AG04450 (cell line): ENCODE data around the gene NOL4L. TPM values are rescaled to one million over a fixed set of nuclear protein-coding genes. Genes with fewer than 3 reads are reported as not detected.

Experiments
- CTCF ChIA-PET: fragments of 300-600, 350-600 bp; formaldehyde crosslinking; extraction: SDS; loops from one replicate; lab custom pipeline; 2022; ENCODE audit warnings: antibody characterized with exemption, inconsistent platforms; lab: Charles Lee
- POLR2A ChIA-PET: fragments of 350-600 bp; formaldehyde crosslinking; extraction: SDS; loops from one replicate; lab custom pipeline; 2021; ENCODE audit warnings: antibody characterized with exemption, inconsistent platforms; lab: Yijun Ruan, JAX
- DNase-seq: peaks from one replicate; pipeline ENCODE4 v3.0.0-alpha.2; 2011; ENCODE audit warnings: low read depth, low spot score
- H3K27ac ChIP-seq: one replicate; pipeline ENCODE4 v1.5.1; 2012; ENCODE audit warnings: low read depth, low read length, control low read depth
- H3K27me3 ChIP-seq: one replicate; pipeline ENCODE4 v1.6.0; 2012; ENCODE audit warnings: low read length; ENCODE audit not compliant: control insufficient read depth, insufficient read depth
- H3K4me3 ChIP-seq: 2 replicates; pipeline ENCODE4 v1.5.1; 2011; ENCODE audit warnings: mild to moderate bottlenecking, low read depth, low read length, control low read depth
- H3K9me3 ChIP-seq: 2 replicates; pipeline ENCODE4 v1.5.1; 2012; ENCODE audit warnings: low read length; ENCODE audit not compliant: control insufficient read depth, insufficient read depth
- polyA plus RNA-seq: library from polyadenylated mRNA; depleted of rRNA; stranded (reverse); fragments of >200 nt; gene quantifications from 2 replicates; pipeline ENCODE4 v1.2.3, GENCODE V29; 2011
- TF ChIP-seq, protein P1 (sequence below): IDR thresholded peaks from 2 replicates; pipeline ENCODE4 v1.5.1; 2011; ENCODE audit warnings: low read depth, low read length, control low read depth, inconsistent platforms

Gene NOL4L
- polyA plus RNA-seq, 1 experiment: 6.7 TPM

DNA sequence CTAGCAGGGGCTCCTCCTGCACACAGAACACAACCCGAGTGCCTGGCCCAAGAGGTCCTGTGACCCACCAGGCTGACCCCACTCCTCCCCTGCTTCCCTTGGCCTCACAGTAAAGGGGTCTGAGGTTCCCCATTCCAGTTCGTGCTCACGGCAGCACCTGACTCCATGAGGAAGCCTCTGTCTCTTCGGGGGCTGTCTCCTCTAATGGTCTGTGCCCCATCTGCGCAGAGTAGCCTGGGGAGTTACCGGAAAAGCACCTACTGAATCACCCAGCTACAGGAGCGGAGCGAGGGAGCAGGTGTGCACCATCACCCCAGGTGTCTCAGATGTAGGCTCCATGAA is 133.8 kb downstream of the NOL4L start:
- Histone ChIP-seq H3K4me3 (no peak overlapping the region), H3K27me3 (no peaks in the 10 kb centered on the region), H3K9me3 (no peaks in the 10 kb centered on the region; the same call in 1 of the 2 replicates), H3K27ac (no peak overlapping the region)
- no peak for DNase-seq
- POLR2A ChIA-PET: no interaction called here
- CTCF ChIA-PET: no interaction called here
- TF ChIP-seq, protein P1, sequence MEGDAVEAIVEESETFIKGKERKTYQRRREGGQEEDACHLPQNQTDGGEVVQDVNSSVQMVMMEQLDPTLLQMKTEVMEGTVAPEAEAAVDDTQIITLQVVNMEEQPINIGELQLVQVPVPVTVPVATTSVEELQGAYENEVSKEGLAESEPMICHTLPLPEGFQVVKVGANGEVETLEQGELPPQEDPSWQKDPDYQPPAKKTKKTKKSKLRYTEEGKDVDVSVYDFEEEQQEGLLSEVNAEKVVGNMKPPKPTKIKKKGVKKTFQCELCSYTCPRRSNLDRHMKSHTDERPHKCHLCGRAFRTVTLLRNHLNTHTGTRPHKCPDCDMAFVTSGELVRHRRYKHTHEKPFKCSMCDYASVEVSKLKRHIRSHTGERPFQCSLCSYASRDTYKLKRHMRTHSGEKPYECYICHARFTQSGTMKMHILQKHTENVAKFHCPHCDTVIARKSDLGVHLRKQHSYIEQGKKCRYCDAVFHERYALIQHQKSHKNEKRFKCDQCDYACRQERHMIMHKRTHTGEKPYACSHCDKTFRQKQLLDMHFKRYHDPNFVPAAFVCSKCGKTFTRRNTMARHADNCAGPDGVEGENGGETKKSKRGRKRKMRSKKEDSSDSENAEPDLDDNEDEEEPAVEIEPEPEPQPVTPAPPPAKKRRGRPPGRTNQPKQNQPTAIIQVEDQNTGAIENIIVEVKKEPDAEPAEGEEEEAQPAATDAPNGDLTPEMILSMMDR: no peak

DNA sequence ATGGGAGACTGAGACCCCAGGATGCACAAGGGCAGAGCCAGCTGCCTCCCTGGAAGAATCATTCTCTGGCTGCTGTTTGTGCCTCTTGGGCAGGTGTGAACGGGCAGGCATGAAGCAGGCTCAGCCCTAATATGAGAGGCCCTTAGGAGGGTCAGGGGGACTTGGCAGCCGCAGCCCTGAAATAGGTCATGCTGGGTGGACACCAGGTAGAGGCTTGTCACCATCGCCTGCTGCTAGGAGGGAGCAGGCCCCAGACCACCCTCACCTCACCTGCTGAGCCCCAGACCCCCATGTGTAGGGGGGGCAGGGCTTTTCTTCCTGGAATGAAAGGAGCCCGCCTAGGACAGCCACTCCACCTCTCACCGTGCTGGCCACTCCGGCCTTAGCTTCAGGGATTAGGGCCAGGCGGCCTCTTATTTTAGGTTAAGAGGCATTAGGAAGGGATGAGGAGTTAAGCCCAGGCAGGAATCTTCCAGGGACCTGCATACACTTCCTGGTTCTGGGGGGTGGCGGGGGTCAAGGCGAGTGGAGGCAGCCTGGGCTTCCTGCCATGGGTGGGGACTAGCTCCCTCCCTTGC is 134.6 kb downstream of the NOL4L start:
- no peak for DNase-seq
- H3K27ac ChIP-seq: no peak overlapping the region
- CTCF ChIA-PET: no interaction called here
- no peaks in the 10 kb centered on the region for H3K27me3 ChIP-seq
- TF ChIP-seq, protein P1: no peak
- H3K4me3 ChIP-seq: no peak overlapping the region
- POLR2A ChIA-PET: interaction anchor here (0.6 to 0.7 kb wide), 2 partner anchors 92 to 93 kb away, joined by 4 to 8 read pairs; partner anchors contain the start of gene ASXL1
- H3K9me3 ChIP-seq: no peaks in the 10 kb centered on the region; the same call in 1 of the 2 replicates

DNA sequence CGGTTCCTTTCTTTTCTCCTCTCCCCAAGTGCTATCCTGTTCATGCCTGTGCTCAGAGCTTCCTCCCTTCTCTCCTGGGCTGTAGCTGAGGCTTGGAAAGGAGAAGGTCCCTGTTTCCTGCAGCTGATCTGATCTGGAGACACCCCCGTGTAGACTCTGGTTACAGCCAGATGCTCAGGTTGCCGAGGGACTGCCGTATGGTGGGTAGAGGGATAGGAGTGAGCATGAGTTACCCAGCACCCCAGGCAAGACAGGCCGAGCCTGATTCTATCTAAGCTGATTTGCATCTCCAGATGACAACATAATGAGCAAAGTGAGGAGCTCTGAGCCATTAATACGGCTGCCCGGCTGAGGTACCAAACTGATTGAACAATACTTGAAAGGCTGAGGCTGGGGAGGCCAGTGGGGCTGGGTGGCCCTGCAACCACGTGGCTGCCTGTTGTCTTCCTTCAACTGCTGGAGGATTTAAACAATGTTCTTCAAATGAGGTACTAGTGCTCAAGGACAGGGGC is 135.2 kb downstream of the NOL4L start:
- DNase-seq: no peak
- no peak overlapping the region for H3K27ac ChIP-seq
- H3K27me3 ChIP-seq: no peaks in the 10 kb centered on the region
- CTCF ChIA-PET: no interaction called here
- H3K9me3 ChIP-seq: no peaks in the 10 kb centered on the region; the same call in 1 of the 2 replicates
- POLR2A ChIA-PET: interaction anchor here (0.6 kb wide), 1 partner anchor 92 kb away, joined by 4 read pairs; the partner anchor contains the start of gene ASXL1
- no peak overlapping the region for H3K4me3 ChIP-seq
- TF ChIP-seq, protein P1: no peak

DNA sequence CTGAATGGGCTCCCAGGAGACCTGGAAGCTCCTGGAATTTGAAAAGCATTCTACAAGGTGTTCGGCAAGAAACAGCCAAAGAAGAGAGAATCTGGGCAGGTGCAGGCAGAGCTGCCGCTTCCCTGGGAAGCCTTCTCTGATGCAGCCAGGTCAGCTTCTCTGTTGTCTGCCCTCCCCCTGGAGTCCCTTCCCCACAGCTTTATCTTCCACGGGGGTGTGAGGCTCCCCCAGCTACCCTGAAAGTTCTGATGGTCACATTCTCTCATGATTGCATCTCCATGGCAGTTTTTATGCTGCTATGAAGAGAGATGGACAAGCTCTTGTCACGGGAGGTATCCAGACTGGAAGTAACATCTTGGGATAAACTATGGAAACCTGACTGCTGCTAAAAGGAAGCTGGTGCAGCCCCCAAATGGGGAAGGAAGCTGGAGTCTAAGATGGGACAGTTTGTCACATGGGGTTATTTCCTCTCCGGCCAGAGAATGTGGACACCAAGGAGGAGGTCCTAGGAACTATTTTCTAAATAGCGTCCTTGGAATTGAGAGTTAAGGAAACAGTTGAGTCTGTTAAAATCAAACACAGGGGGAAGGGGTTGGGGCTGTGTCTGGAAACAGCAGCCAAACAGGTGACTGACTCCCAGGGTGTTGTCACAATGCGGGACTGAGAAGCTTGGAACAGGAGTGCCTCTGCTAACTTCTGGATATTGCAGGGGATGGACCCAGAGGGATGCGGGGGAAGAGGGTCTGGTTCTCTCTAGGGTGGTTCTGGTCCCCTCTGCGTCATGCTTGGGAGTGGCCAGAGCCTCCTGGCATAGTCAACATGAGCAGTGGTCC is 135.9 kb downstream of the NOL4L start:
- TF ChIP-seq, protein P1: no peak
- Histone ChIP-seq H3K27ac (no peak overlapping the region), H3K27me3 (no peaks in the 10 kb centered on the region), H3K4me3 (no peak overlapping the region), H3K9me3 (no peaks in the 10 kb centered on the region; the same call in 1 of the 2 replicates)
- no peak for DNase-seq
- CTCF ChIA-PET: no interaction called here
- POLR2A ChIA-PET: no interaction called here
